GM12878 (cell line): ENCODE data around the gene HINT3. TPM values are rescaled to one million over a fixed set of nuclear protein-coding genes. Genes with fewer than 3 reads are reported as not detected.

Experiments
- ATAC-seq: fragments of 200-7000 bp; cut with Tn5 transposase; 3 replicates; pipeline ENCODE4 v1.9.1; 2020; ENCODE audit warnings: mild to moderate bottlenecking, moderate library complexity
- BruUV-seq: library from RNA; stranded (reverse); fragments of 400-500 nt; replicated peaks from 2 replicates; lab custom pipeline; 2021; lab: Mats Ljungman, UMichigan
- CTCF ChIA-PET: fragments of 300-600 bp; sonication (Branson Sonifier 250); formaldehyde crosslinking; extraction: SDS; loops from one replicate; lab custom pipeline; 2021; ENCODE audit warnings: inconsistent platforms; lab: Yijun Ruan, JAX
- POLR2A ChIA-PET: fragments of 350-600 bp; formaldehyde crosslinking; extraction: SDS; loops from one replicate; lab custom pipeline; 2021; ENCODE audit warnings: inconsistent platforms; lab: Charles Lee
- RAD21 ChIA-PET: fragments of 300-600 bp; sonication (Branson Sonifier 250); formaldehyde crosslinking; loops from one replicate; lab custom pipeline; 2023; ENCODE audit warnings: antibody characterized with exemption; ENCODE audit not compliant: unreplicated experiment; lab: Charles Lee
- SMC1A ChIA-PET: fragments of 300-600 bp; sonication (Branson Sonifier 250); formaldehyde crosslinking; loops from one replicate; lab custom pipeline; 2023; ENCODE audit not compliant: unreplicated experiment, uncharacterized antibody; lab: Charles Lee
- DNase-seq: peaks from one replicate; pipeline ENCODE4 v3.0.0-alpha.2; 2011; ENCODE audit warnings: low read depth, low spot score
- FAIRE-seq: peaks from 3 replicates; lab custom pipeline; 2011; peaks lifted over from hg19 to GRCh38; lab: Jason Lieb, UNC
- H2AFZ ChIP-seq: 2 replicates; pipeline ENCODE4 v1.6.0; 2011; ENCODE audit warnings: low read depth, low read length, control low read depth; ENCODE audit not compliant: control insufficient read depth
- H3K27ac ChIP-seq: 2 replicates; pipeline ENCODE4 v1.5.1; 2011; ENCODE audit warnings: control low read depth; ENCODE audit not compliant: control insufficient read depth, insufficient read depth
- H3K27me3 ChIP-seq, 2 experiments: replicated peaks in 1 of 2; 2 replicates each; pipeline versions ENCODE4 v1.6.0 to v1.6.1; 2011; ENCODE audit warnings: low read length in 1 of 2; ENCODE audit not compliant: control insufficient read depth in 2 of 2, insufficient read depth in 2 of 2
- H3K36me3 ChIP-seq, 2 experiments: 2 replicates each; pipeline ENCODE4 v1.5.1; 2011; ENCODE audit warnings: low read length in 1 of 2; ENCODE audit not compliant: control insufficient read depth in 2 of 2, insufficient read depth in 2 of 2
- H3K4me1 ChIP-seq: 2 replicates; pipeline ENCODE4 v1.6.1; 2011; ENCODE audit warnings: mild to moderate bottlenecking, low read length, moderate library complexity, mixed read lengths; ENCODE audit not compliant: control insufficient read depth, insufficient read depth
- H3K4me2 ChIP-seq: 2 replicates; pipeline ENCODE4 v1.6.0; 2011; ENCODE audit warnings: control low read depth; ENCODE audit not compliant: control insufficient read depth, insufficient read depth
- H3K4me3 ChIP-seq: fragments of 200-600 bp; sonication (generic); 2 replicates; pipeline ENCODE4 v1.5.1; 2016
- H3K79me2 ChIP-seq: 2 replicates; pipeline ENCODE4 v1.6.0; 2011; ENCODE audit warnings: low read length; ENCODE audit not compliant: control insufficient read depth, insufficient read depth
- H3K9ac ChIP-seq: 2 replicates; pipeline ENCODE4 v1.8.0; 2011; ENCODE audit warnings: low read length, control low read depth, mixed read lengths; ENCODE audit not compliant: control insufficient read depth, insufficient read depth
- H3K9me3 ChIP-seq: replicated peaks from 3 replicates; pipeline ENCODE4 v1.5.1; 2011; ENCODE audit warnings: mild to moderate bottlenecking, low read length; ENCODE audit not compliant: control insufficient read depth, insufficient read depth
- H4K20me1 ChIP-seq: 2 replicates; pipeline ENCODE4 v1.6.0; 2011; ENCODE audit not compliant: control insufficient read depth, insufficient read depth
- CEBPB ChIP-seq, 2 experiments: fragments of 150-350 bp in 1 of 2; IDR thresholded peaks; 2 replicates each; pipeline ENCODE4 v1.6.1; 2012 to 2014; ENCODE audit warnings: low read depth in 2 of 2, low read length in 2 of 2, borderline replicate concordance in 1 of 2, inconsistent platforms in 1 of 2
- CHD2 ChIP-seq: IDR thresholded peaks from 2 replicates; pipeline ENCODE4 v1.6.1; 2011; ENCODE audit warnings: low read depth, low read length, improper control_type of control experiment, borderline replicate concordance
- CHD4 ChIP-seq: fragments of 200-600 bp; sonication (generic); IDR thresholded peaks from 2 replicates; pipeline ENCODE4 v1.6.1; 2016; ENCODE audit warnings: mild to moderate bottlenecking
- DPF2 ChIP-seq: fragments of 450-650 bp; IDR thresholded peaks from 2 replicates; pipeline ENCODE4 v1.6.1; 2017; ENCODE audit warnings: mild to moderate bottlenecking
- ESRRA ChIP-seq: IDR thresholded peaks from 2 replicates; pipeline ENCODE4 v1.6.1; 2012; ENCODE audit warnings: mild to moderate bottlenecking, low read length, improper control_type of control experiment
- EZH2 ChIP-seq: IDR thresholded peaks from 2 replicates; pipeline ENCODE4 v1.6.1; 2012; ENCODE audit warnings: low read depth, mild to moderate bottlenecking, control low read depth, inconsistent platforms, low read length, borderline replicate concordance; ENCODE audit not compliant: control insufficient read depth
- HDGF ChIP-seq: fragments of 450-650 bp; IDR thresholded peaks from 2 replicates; pipeline ENCODE4 v1.6.1; 2016; ENCODE audit warnings: antibody characterized with exemption
- MEF2B ChIP-seq: fragments of 450-650 bp; IDR thresholded peaks from 2 replicates; pipeline ENCODE4 v1.6.1; 2018; ENCODE audit warnings: mild to moderate bottlenecking, moderate library complexity; ENCODE audit not compliant: partially characterized antibody, poor library complexity, severe bottlenecking
- NFXL1 ChIP-seq: fragments of 450-650 bp; IDR thresholded peaks from 2 replicates; pipeline ENCODE4 v1.6.1; 2017; ENCODE audit warnings: antibody characterized with exemption, mild to moderate bottlenecking, borderline replicate concordance
- RCOR1 ChIP-seq: conservative IDR thresholded peaks from 2 replicates; pipeline ENCODE4 v1.6.1; 2012; ENCODE audit warnings: low read depth, low read length, improper control_type of control experiment
- SMAD1 ChIP-seq: fragments of 450-650 bp; IDR thresholded peaks from 2 replicates; pipeline ENCODE4 v1.6.1; 2018; ENCODE audit warnings: mild to moderate bottlenecking, low read depth; ENCODE audit not compliant: partially characterized antibody
- SREBF1 ChIP-seq: IDR thresholded peaks from 2 replicates; pipeline ENCODE4 v1.6.1; 2012; ENCODE audit warnings: mild to moderate bottlenecking, low read length
- STAT3 ChIP-seq: IDR thresholded peaks from 2 replicates; pipeline ENCODE4 v1.6.1; 2011; ENCODE audit warnings: low read depth, low read length, improper control_type of control experiment
- SUPT20H ChIP-seq: IDR thresholded peaks from 2 replicates; pipeline ENCODE4 v1.6.1; 2011; ENCODE audit warnings: low read depth, mild to moderate bottlenecking, low read length, moderate library complexity, borderline replicate concordance; ENCODE audit not compliant: control insufficient read depth
- ZNF207 ChIP-seq: fragments of 450-650 bp; IDR thresholded peaks from 2 replicates; pipeline ENCODE4 v1.6.1; 2014; ENCODE audit warnings: antibody characterized with exemption, mild to moderate bottlenecking, borderline replicate concordance
- WGBS: methylation state at CpG from one replicate; pipeline ENCODE4 v1.1.6; 2016; ENCODE audit warnings: low lambda C conversion rate; ENCODE audit not compliant: insufficient replicate concordance, insufficient coverage; ENCODE audit errors: missing lambda C conversion rate; 5-methylcytosine and 5-hydroxymethylcytosine counted together
- in situ Hi-C: fragments of 300-500 bp; cut with MboI; formaldehyde crosslinking; loops from 9 replicates; pipeline ENCODE4 v1.14.3; 2018; ENCODE audit warnings: mixed read lengths
- intact Hi-C: fragments of 100-400 bp; cut with micrococcal nuclease; formaldehyde crosslinking; loops from one replicate; pipeline ENCODE4 v1.14.2; 2022; ENCODE audit not compliant: unreplicated experiment
- polyA plus RNA-seq, 11 experiments: library from polyadenylated mRNA; depleted of rRNA in 4 of 11; unstranded in 6 of 11; stranded (reverse) in 5 of 11; fragments of >200 nt; fragmentation: Nextera tagmentation in 4 of 11; fragmentation: Illumina TruSeq in 1 of 11; extraction: Ambion mirVana in 4 of 11; extraction: Trizol in 1 of 11; gene quantifications; 1 replicate in 1 of 11; 2 replicates in 10 of 11; pipeline versions ENCODE4 v1.2.1 to v1.2.3, GENCODE V29; 2011 to 2016; ENCODE audit warnings: inconsistent platforms in 2 of 11, missing spikeins in 2 of 11, low read depth in 1 of 11
- total RNA-seq, 4 experiments: library from RNA; depleted of rRNA in 3 of 4; stranded (reverse); fragments of >200 nt in 3 of 4; fragmentation: Illumina TruSeq in 1 of 4; extraction: Trizol in 1 of 4; gene quantifications; 2 replicates each; pipeline versions ENCODE4 v1.2.1 to v1.2.3, GENCODE V29; 2013 to 2021
- TF ChIP-seq, protein P1 (sequence below), 3 experiments: IDR thresholded peaks in 2 of 3; conservative IDR thresholded peaks in 1 of 3; 2 replicates each; pipeline ENCODE4 v1.5.1; 2011; ENCODE audit warnings: low read depth in 3 of 3, low read length in 3 of 3, mild to moderate bottlenecking in 3 of 3, control low read depth in 2 of 3, moderate library complexity in 2 of 3, inconsistent platforms in 1 of 3, mixed read lengths in 1 of 3; ENCODE audit not compliant: control insufficient read depth in 2 of 3, insufficient read depth in 1 of 3; ENCODE audit errors: extremely low read depth in 1 of 3
- TF ChIP-seq, protein P2 (sequence below): fragments of 450-650 bp; IDR thresholded peaks from 2 replicates; pipeline ENCODE4 v1.6.1; 2016; ENCODE audit warnings: mild to moderate bottlenecking
- TF ChIP-seq, protein P3 (sequence below): fragments of 150-350 bp; IDR thresholded peaks from 2 replicates; pipeline ENCODE4 v1.6.1; 2014; ENCODE audit warnings: mild to moderate bottlenecking, low read depth, low read length
- TF ChIP-seq, protein P4 (sequence below): IDR thresholded peaks from 2 replicates; pipeline ENCODE4 v1.6.1; 2012; ENCODE audit warnings: low read depth, low read length, improper control_type of control experiment

Gene HINT3
- total and polyA plus RNA-seq, 10 of the 15 experiments (the other 5 are each of a cell fraction or from before 2014, with no cell fraction given) = 0.72 to 9.1 (median 5.4) TPM

DNA sequence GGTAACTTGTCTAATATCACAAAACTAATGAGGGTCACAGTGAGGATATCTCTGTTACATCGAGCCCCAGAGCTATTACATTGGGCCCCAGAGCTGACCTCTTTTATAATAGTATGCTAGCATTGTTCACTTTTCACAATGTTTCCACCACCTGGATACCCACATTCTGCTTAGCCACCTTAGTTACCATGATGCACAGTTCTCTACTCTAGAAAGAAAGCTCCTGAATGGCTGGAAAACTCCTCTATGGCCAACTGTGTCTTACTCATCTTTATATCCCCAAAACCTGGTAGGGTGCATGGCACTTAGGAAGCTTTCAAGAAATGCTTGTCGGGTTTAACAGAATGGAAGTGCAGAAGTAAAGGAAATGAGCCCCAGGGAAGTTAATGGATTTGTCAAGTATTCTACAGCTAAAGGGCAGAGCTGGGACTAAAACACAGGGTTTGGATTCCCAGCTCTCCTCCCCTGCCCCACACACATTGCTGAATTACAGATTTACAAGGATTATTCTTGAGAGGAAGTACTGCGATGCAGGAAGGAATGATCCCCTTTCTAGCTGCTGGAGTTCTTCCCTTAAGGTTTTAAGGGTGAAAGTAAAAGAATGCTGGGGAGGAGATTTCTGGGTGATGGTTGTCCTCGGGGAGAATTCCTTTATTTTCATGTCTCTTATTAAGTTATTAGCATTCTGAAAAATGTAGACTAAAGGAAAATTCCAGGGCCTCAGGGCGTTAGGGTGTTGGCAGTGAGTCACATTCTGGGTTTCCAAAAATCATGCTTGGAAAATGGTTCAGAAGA lies 16.1 kb upstream of the HINT3 start:
- POLR2A ChIA-PET = no interaction called here
- WGBS = 48% methylated on average over 5 of the region's 5 CpGs
- CTCF ChIA-PET = interaction anchor here (0.6 to 1.9 kb wide), 4 partner anchors 21 to 368 kb away, joined by 3 to 5 read pairs (median 3); no protein-coding TSS in a partner anchor
- Histone ChIP-seq H3K9me3 (no peaks in the 10 kb centered on the region), H3K4me3 (no peak overlapping the region), H3K79me2 (no peaks in the 10 kb centered on the region), H2AFZ (no peak overlapping the region), H3K36me3 (no peaks in the 10 kb centered on the region), H3K4me2 (no peak overlapping the region), H3K27me3 (no peaks in the 10 kb centered on the region), H4K20me1 (no peaks in the 10 kb centered on the region), H3K27ac (no peak overlapping the region), H3K4me1 (no peaks in the 10 kb centered on the region), H3K9ac (no peak overlapping the region)
- in situ Hi-C loops = no loop called here
- RAD21 ChIA-PET = no interaction called here
- intact Hi-C loops = no loop called here
- DNase-seq = no peak
- FAIRE-seq = no peak
- no TSS peak for BruUV-seq
- SMC1A ChIA-PET = interaction anchor here (0.9 to 1.7 kb wide), 4 partner anchors 17 to 129 kb away, joined by 3 to 5 read pairs (median 3); no protein-coding TSS in a partner anchor
- no peak for ATAC-seq
- TF ChIP-seq, protein P1, sequence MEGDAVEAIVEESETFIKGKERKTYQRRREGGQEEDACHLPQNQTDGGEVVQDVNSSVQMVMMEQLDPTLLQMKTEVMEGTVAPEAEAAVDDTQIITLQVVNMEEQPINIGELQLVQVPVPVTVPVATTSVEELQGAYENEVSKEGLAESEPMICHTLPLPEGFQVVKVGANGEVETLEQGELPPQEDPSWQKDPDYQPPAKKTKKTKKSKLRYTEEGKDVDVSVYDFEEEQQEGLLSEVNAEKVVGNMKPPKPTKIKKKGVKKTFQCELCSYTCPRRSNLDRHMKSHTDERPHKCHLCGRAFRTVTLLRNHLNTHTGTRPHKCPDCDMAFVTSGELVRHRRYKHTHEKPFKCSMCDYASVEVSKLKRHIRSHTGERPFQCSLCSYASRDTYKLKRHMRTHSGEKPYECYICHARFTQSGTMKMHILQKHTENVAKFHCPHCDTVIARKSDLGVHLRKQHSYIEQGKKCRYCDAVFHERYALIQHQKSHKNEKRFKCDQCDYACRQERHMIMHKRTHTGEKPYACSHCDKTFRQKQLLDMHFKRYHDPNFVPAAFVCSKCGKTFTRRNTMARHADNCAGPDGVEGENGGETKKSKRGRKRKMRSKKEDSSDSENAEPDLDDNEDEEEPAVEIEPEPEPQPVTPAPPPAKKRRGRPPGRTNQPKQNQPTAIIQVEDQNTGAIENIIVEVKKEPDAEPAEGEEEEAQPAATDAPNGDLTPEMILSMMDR (IDR thresholded peaks at IDR 0.05 in 2 of 3, conservative IDR thresholded peaks at IDR 0.05 in 1 of 3; ENCODE audit: control insufficient read depth in 2 of 3, extremely low read depth in 1 of 3, insufficient read depth in 1 of 3, low read depth in 3 of 3, low read length in 3 of 3) = no peak
- TF ChIP-seq EZH2 = no peak
- no peak for TF ChIP-seq SREBF1
- no peak for TF ChIP-seq STAT3
- TF ChIP-seq SMAD1 = no peak
- TF ChIP-seq, protein P2, sequence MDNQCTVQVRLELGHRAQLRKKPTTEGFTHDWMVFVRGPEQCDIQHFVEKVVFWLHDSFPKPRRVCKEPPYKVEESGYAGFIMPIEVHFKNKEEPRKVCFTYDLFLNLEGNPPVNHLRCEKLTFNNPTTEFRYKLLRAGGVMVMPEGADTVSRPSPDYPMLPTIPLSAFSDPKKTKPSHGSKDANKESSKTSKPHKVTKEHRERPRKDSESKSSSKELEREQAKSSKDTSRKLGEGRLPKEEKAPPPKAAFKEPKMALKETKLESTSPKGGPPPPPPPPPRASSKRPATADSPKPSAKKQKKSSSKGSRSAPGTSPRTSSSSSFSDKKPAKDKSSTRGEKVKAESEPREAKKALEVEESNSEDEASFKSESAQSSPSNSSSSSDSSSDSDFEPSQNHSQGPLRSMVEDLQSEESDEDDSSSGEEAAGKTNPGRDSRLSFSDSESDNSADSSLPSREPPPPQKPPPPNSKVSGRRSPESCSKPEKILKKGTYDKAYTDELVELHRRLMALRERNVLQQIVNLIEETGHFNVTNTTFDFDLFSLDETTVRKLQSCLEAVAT = no peak
- no peak for TF ChIP-seq ZNF207
- no peak for TF ChIP-seq CHD2
- no peak for TF ChIP-seq NFXL1
- no peak for TF ChIP-seq MEF2B
- TF ChIP-seq CEBPB (IDR thresholded peaks at IDR 0.05; ENCODE audit: borderline replicate concordance in 1 of 2, low read depth in 2 of 2, low read length in 2 of 2) = no peak
- no peak for TF ChIP-seq SUPT20H
- TF ChIP-seq, protein P3, sequence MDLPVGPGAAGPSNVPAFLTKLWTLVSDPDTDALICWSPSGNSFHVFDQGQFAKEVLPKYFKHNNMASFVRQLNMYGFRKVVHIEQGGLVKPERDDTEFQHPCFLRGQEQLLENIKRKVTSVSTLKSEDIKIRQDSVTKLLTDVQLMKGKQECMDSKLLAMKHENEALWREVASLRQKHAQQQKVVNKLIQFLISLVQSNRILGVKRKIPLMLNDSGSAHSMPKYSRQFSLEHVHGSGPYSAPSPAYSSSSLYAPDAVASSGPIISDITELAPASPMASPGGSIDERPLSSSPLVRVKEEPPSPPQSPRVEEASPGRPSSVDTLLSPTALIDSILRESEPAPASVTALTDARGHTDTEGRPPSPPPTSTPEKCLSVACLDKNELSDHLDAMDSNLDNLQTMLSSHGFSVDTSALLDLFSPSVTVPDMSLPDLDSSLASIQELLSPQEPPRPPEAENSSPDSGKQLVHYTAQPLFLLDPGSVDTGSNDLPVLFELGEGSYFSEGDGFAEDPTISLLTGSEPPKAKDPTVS = no peak
- TF ChIP-seq CHD4 = no peak
- no peak for TF ChIP-seq DPF2
- TF ChIP-seq, protein P4, sequence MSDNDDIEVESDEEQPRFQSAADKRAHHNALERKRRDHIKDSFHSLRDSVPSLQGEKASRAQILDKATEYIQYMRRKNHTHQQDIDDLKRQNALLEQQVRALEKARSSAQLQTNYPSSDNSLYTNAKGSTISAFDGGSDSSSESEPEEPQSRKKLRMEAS = no peak
- TF ChIP-seq ESRRA = no peak
- TF ChIP-seq HDGF = no peak
- TF ChIP-seq RCOR1 = no peak
